H9 (cell line): ENCODE measurements around the gene SBNO1. TPM values are rescaled to one million over a fixed set of nuclear protein-coding genes. Genes with fewer than 3 reads are reported as not detected.
"Not testable (repeated sequence)": the region's sequence is repeated elsewhere in the genome, so short reads cannot be mapped to it uniquely, and the experiment has no call there.

Experiments
- DNase-seq: peaks from one replicate; pipeline ENCODE4 v3.0.0-alpha.2; 2017
- H2AFZ ChIP-seq: one replicate; pipeline ENCODE4 v1.6.1; 2013; ENCODE audit warnings: mild to moderate bottlenecking, low read length, control low read depth, moderate library complexity
- H2AK5ac ChIP-seq: 2 replicates; pipeline ENCODE4 v1.6.1; 2013; ENCODE audit warnings: low read length, control low read depth, mixed read lengths; ENCODE audit not compliant: insufficient read length
- H2BK120ac ChIP-seq: one replicate; pipeline ENCODE4 v1.6.1; 2013; ENCODE audit warnings: low read depth, mild to moderate bottlenecking, low read length, control low read depth, inconsistent platforms; ENCODE audit not compliant: poor library complexity, severe bottlenecking
- H2BK12ac ChIP-seq: 2 replicates; pipeline ENCODE4 v1.6.1; 2013; ENCODE audit warnings: low read length, control low read depth, mixed read lengths, low read depth; ENCODE audit not compliant: insufficient read length
- H2BK15ac ChIP-seq: 2 replicates; pipeline ENCODE4 v1.6.1; 2013; ENCODE audit warnings: low read depth, low read length, control low read depth
- H2BK20ac ChIP-seq: one replicate; pipeline ENCODE4 v1.6.1; 2013; ENCODE audit warnings: low read depth, mild to moderate bottlenecking, low read length, control low read depth, inconsistent platforms; ENCODE audit not compliant: poor library complexity, severe bottlenecking
- H2BK5ac ChIP-seq: 2 replicates; pipeline ENCODE4 v1.6.1; 2013; ENCODE audit warnings: low read length, control low read depth, mixed read lengths; ENCODE audit not compliant: insufficient read length
- H3K14ac ChIP-seq: 2 replicates; pipeline ENCODE4 v1.6.1; 2013; ENCODE audit warnings: low read length, control low read depth; ENCODE audit not compliant: insufficient read depth
- H3K18ac ChIP-seq: 2 replicates; pipeline ENCODE4 v1.6.1; 2013; ENCODE audit warnings: low read depth, mild to moderate bottlenecking, mixed read lengths, low read length, control low read depth; ENCODE audit not compliant: insufficient read length
- H3K23ac ChIP-seq: 2 replicates; pipeline ENCODE4 v1.6.1; 2013; ENCODE audit warnings: low read length, control low read depth, mixed read lengths, low read depth; ENCODE audit not compliant: insufficient read length
- H3K23me2 ChIP-seq: 2 replicates; pipeline ENCODE4 v1.6.1; 2013; ENCODE audit warnings: low read depth, mild to moderate bottlenecking, mixed read lengths, low read length, control low read depth; ENCODE audit not compliant: insufficient read length, poor library complexity, severe bottlenecking
- H3K27ac ChIP-seq: 2 replicates; pipeline ENCODE4 v1.5.1; 2013; ENCODE audit warnings: low read length, control low read depth, mixed read lengths, low read depth; ENCODE audit not compliant: insufficient read length
- H3K27me3 ChIP-seq: 2 replicates; pipeline ENCODE4 v1.6.1; 2013; ENCODE audit warnings: low read length, control low read depth, inconsistent platforms; ENCODE audit not compliant: insufficient read depth
- H3K4ac ChIP-seq: 2 replicates; pipeline ENCODE4 v1.6.1; 2013; ENCODE audit warnings: low read depth, mild to moderate bottlenecking, control low read depth, inconsistent platforms, low read length, moderate library complexity
- H3K4me1 ChIP-seq: 2 replicates; pipeline ENCODE4 v1.6.1; 2013; ENCODE audit warnings: low read length, control low read depth, inconsistent platforms; ENCODE audit not compliant: insufficient read depth
- H3K4me2 ChIP-seq: 2 replicates; pipeline ENCODE4 v1.6.1; 2013; ENCODE audit warnings: low read length, control low read depth, mixed read lengths; ENCODE audit not compliant: insufficient read length, insufficient read depth
- H3K56ac ChIP-seq: 2 replicates; pipeline ENCODE4 v1.6.1; 2013; ENCODE audit warnings: low read depth, mild to moderate bottlenecking, mixed read lengths, low read length, control low read depth; ENCODE audit not compliant: insufficient read length
- H3K79me1 ChIP-seq: 2 replicates; pipeline ENCODE4 v1.6.1; 2013; ENCODE audit warnings: low read depth, mild to moderate bottlenecking, moderate library complexity, low read length, control low read depth, inconsistent platforms; ENCODE audit not compliant: insufficient read depth, poor library complexity, severe bottlenecking
- H3K79me2 ChIP-seq: 2 replicates; pipeline ENCODE4 v1.6.1; 2013; ENCODE audit warnings: low read length, control low read depth, inconsistent platforms; ENCODE audit not compliant: insufficient read depth
- H3K9ac ChIP-seq: 2 replicates; pipeline ENCODE4 v1.6.1; 2013; ENCODE audit warnings: low read length, control low read depth, mixed read lengths; ENCODE audit not compliant: insufficient read length; ENCODE audit errors: extremely low read depth
- H3K9me3 ChIP-seq: one replicate; pipeline ENCODE4 v1.6.1; 2013; ENCODE audit warnings: low read depth, low read length, inconsistent platforms; ENCODE audit not compliant: control insufficient read depth
- H3T11ph ChIP-seq: one replicate; pipeline ENCODE4 v1.6.1; 2013; ENCODE audit warnings: mild to moderate bottlenecking, low read length, control low read depth, inconsistent platforms
- H4K20me1 ChIP-seq: one replicate; pipeline ENCODE4 v1.6.1; 2013; ENCODE audit not compliant: control insufficient read depth, insufficient read length, insufficient read depth
- H4K5ac ChIP-seq: 2 replicates; pipeline ENCODE4 v1.6.1; 2013; ENCODE audit warnings: low read depth, mild to moderate bottlenecking, mixed read lengths, low read length, control low read depth; ENCODE audit not compliant: insufficient read length
- H4K8ac ChIP-seq: replicated peaks from 2 replicates; pipeline ENCODE4 v1.6.1; 2013; ENCODE audit warnings: low read length, control low read depth, mixed read lengths, low read depth; ENCODE audit not compliant: insufficient read length
- H4K91ac ChIP-seq: 2 replicates; pipeline ENCODE4 v1.6.1; 2013; ENCODE audit warnings: low read depth, mild to moderate bottlenecking, moderate library complexity, mixed read lengths, low read length, control low read depth; ENCODE audit not compliant: insufficient read length
- H3K27ac Mint-ChIP-seq, 3 experiments: 2 replicates in 2 of 3; 3 replicates in 1 of 3; pipeline ENCODE4 v1.8.0; 2020 to 2021; ENCODE audit warnings: mixed read lengths in 3 of 3, mild to moderate bottlenecking in 1 of 3, moderate library complexity in 1 of 3
- H3K27me3 Mint-ChIP-seq: 2 replicates; pipeline ENCODE4 v1.8.0; 2021; ENCODE audit warnings: low read depth, mild to moderate bottlenecking, moderate library complexity, mixed read lengths
- H3K36me3 Mint-ChIP-seq, 3 experiments: 2 replicates in 2 of 3; 3 replicates in 1 of 3; pipeline ENCODE4 v1.8.0; 2020 to 2021; ENCODE audit warnings: low read depth in 3 of 3, mixed read lengths in 3 of 3; ENCODE audit not compliant: insufficient read depth in 1 of 3
- H3K4me1 Mint-ChIP-seq, 2 experiments: 2 replicates each; pipeline ENCODE4 v1.8.0; 2020; ENCODE audit warnings: mixed read lengths in 2 of 2
- H3K4me3 Mint-ChIP-seq, 2 experiments: 2 replicates in 1 of 2; 3 replicates in 1 of 2; pipeline ENCODE4 v1.8.0; 2020 to 2021; ENCODE audit warnings: mild to moderate bottlenecking in 2 of 2, mixed read lengths in 2 of 2, moderate library complexity in 1 of 2
- H3K9me3 Mint-ChIP-seq, 2 experiments: 2 replicates in 1 of 2; 3 replicates in 1 of 2; pipeline ENCODE4 v1.8.0; 2020; ENCODE audit warnings: mild to moderate bottlenecking in 2 of 2, mixed read lengths in 2 of 2, moderate library complexity in 1 of 2
- WGBS: extraction: QIAGEN DNeasy Blood & Tissue Kit; methylation state at CpG from one replicate; pipeline ENCODE4 v1.1.7; 2013; ENCODE audit warnings: missing lambda C conversion rate, low lambda C conversion rate, mixed read lengths; ENCODE audit not compliant: insufficient read length; ENCODE audit errors: extremely low coverage; 5-methylcytosine and 5-hydroxymethylcytosine counted together
- total RNA-seq: library from RNA; stranded (reverse); gene quantifications from 2 replicates; pipeline ENCODE4 v1.2.1, GENCODE V29; 2021

SBNO1 gene
- total RNA-seq, 1 experiment from 2014 or later: 47.5 TPM

GRCh38 chr12:123408619-123409018 lies 44.0 kb upstream of the SBNO1 start:
- H3K27me3 ChIP-seq, H2AFZ ChIP-seq, H4K5ac ChIP-seq, H3K23me2 ChIP-seq, H2BK15ac ChIP-seq, H3K9ac ChIP-seq, H3K56ac ChIP-seq, H3K4ac ChIP-seq, H3K4me2 ChIP-seq, H3K4me1 ChIP-seq, H2AK5ac ChIP-seq, H3K4me3 Mint-ChIP-seq, H4K91ac ChIP-seq, H3K9me3 Mint-ChIP-seq, H2BK5ac ChIP-seq, H3K27ac ChIP-seq, H3K27ac Mint-ChIP-seq, H2BK120ac ChIP-seq, H3K18ac ChIP-seq, H2BK12ac ChIP-seq, H3T11ph ChIP-seq, H3K14ac ChIP-seq, H4K8ac ChIP-seq, H3K4me1 Mint-ChIP-seq, H3K79me2 ChIP-seq, H2BK20ac ChIP-seq, H3K79me1 ChIP-seq, DNase-seq, H4K20me1 ChIP-seq, H3K23ac ChIP-seq, H3K9me3 ChIP-seq: not testable (repeated sequence)
- H3K27me3 Mint-ChIP-seq: peaks cover 31% of the 10 kb centered on the region
- WGBS: no CpG with 5 or more reads among the region's 7 CpGs
- H3K36me3 Mint-ChIP-seq: peaks cover 19 to 35% (median 26%) of the 10 kb centered on the region in 3 experiments; a peak in 6 of 7 replicates
